PC-9 (cell line): ENCODE results near the gene IER2. TPM values are rescaled to one million over a fixed set of nuclear protein-coding genes. Genes with fewer than 3 reads are reported as not detected.

Source experiments
- BruUV-seq: library from RNA; stranded (reverse); fragments of 400-500 nt; replicated peaks from 2 replicates; lab custom pipeline; 2021; lab: Mats Ljungman, UMichigan
- CTCF ChIA-PET: fragments of 300-600 bp; sonication (Branson Sonifier 250); formaldehyde crosslinking; loops from one replicate; lab custom pipeline; 2022; ENCODE audit warnings: antibody characterized with exemption; lab: Charles Lee
- POLR2A ChIA-PET: fragments of 300-600 bp; sonication (Branson Sonifier 250); formaldehyde crosslinking; loops from one replicate; lab custom pipeline; 2022; ENCODE audit warnings: antibody characterized with exemption; ENCODE audit not compliant: unreplicated experiment; lab: Charles Lee
- DNase-seq, 2 experiments: peaks; one replicate each; pipeline versions ENCODE4 v3.0.0 to v3.0.0-alpha.2; 2015 to 2022; ENCODE audit warnings: mixed read lengths in 1 of 2
- H2AFZ ChIP-seq: fragments of 200-600 bp; sonication (generic); 2 replicates; pipeline ENCODE4 v1.8.1; 2017; ENCODE audit warnings: antibody characterized with exemption
- H3F3A ChIP-seq: fragments of 200-600 bp; sonication (generic); 2 replicates; pipeline ENCODE4 v1.8.1; 2017; ENCODE audit warnings: antibody characterized with exemption, mild to moderate bottlenecking, low read depth; ENCODE audit not compliant: insufficient read depth
- H3K27ac ChIP-seq: fragments of 200-600 bp; sonication (generic); 2 replicates; pipeline ENCODE4 v1.6.1; 2016; ENCODE audit warnings: mixed run types
- H3K27me3 ChIP-seq: fragments of 200-600 bp; sonication (generic); 2 replicates; pipeline ENCODE4 v1.6.1; 2016; ENCODE audit warnings: low read depth, mixed run types; ENCODE audit not compliant: insufficient read depth
- H3K36me3 ChIP-seq: fragments of 200-600 bp; sonication (generic); 2 replicates; pipeline ENCODE4 v1.6.1; 2016; ENCODE audit warnings: low read depth, mixed run types
- H3K4me1 ChIP-seq: fragments of 200-600 bp; sonication (generic); replicated peaks from 2 replicates; pipeline ENCODE4 v1.6.1; 2016; ENCODE audit warnings: mixed run types; ENCODE audit not compliant: insufficient read depth
- H3K4me2 ChIP-seq: fragments of 200-600 bp; sonication (generic); 2 replicates; pipeline ENCODE4 v1.6.1; 2017; ENCODE audit warnings: mixed run types
- H3K4me3 ChIP-seq: fragments of 200-600 bp; sonication (generic); 2 replicates; pipeline ENCODE4 v1.6.1; 2016; ENCODE audit warnings: mixed run types
- H3K79me2 ChIP-seq: fragments of 200-600 bp; sonication (generic); 2 replicates; pipeline ENCODE4 v1.6.1; 2017; ENCODE audit warnings: low read depth, mixed run types
- H3K9me2 ChIP-seq: fragments of 200-600 bp; sonication (generic); 2 replicates; pipeline ENCODE4 v1.8.1; 2017; ENCODE audit warnings: mild to moderate bottlenecking; ENCODE audit not compliant: insufficient read depth
- H3K9me3 ChIP-seq: fragments of 200-600 bp; sonication (generic); 2 replicates; pipeline ENCODE4 v1.8.1; 2016; ENCODE audit warnings: low read depth; ENCODE audit not compliant: insufficient read depth
- H4K20me1 ChIP-seq: fragments of 200-600 bp; sonication (generic); 2 replicates; pipeline ENCODE4 v1.8.1; 2017; ENCODE audit not compliant: insufficient read depth
- EZH2 ChIP-seq: fragments of 200-600 bp; sonication (generic); IDR thresholded peaks from 2 replicates; pipeline ENCODE4 v1.8.0; 2017; ENCODE audit warnings: antibody characterized with exemption, low read depth
- intact Hi-C: fragments of 100-400 bp; cut with micrococcal nuclease; formaldehyde crosslinking; loops from one replicate; pipeline ENCODE4 v1.10.0; 2022; ENCODE audit not compliant: unreplicated experiment
- total RNA-seq: library from RNA; stranded (reverse); gene quantifications from 2 replicates; pipeline ENCODE4 v1.2.3, GENCODE V29; 2021
- TF ChIP-seq, protein P1 (sequence below): fragments of 200-600 bp; sonication (generic); conservative IDR thresholded peaks from 2 replicates; pipeline ENCODE4 v1.6.1; 2017; ENCODE audit warnings: mixed run types, antibody characterized with exemption, mild to moderate bottlenecking, moderate library complexity

Gene IER2
- total RNA-seq, 1 experiment from 2014 or later, result 72.7 TPM

DNA sequence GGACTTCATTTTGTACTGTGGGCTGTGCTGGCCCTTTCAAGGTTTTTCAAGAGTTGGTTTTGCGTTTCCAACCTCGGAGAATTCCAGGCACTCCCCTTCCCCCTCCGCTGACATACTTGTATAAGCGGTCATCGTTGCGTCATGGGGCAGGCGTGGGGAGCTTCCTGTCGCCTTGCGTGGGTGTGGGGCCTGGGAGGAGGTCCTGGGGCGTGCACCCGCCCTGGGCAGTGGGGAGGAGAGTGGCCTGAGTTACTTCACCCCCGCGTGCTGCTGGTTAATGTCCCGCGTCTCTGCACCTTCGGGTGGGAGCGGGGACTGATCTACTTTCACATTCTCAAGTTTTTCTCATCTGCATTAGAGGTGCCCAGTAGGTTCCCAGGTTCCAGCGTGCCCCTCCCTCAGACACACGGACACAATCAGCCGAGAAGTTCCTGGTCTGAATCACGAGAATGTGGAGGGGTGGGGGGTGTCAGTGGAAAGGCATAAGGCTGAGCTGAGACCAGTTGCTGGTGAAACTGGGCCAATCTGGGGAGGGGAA lies 4.1 kb downstream of the IER2 start:
- Histone ChIP-seq H3K36me3 (peaks cover 15% of the 10 kb centered on the region), H3K79me2 (peaks cover 61% of the 10 kb centered on the region), H3K4me3 (peak overlapping the region; percentile 99), H3K4me2 (peak overlapping the region; percentile 99), H3K4me1 (peaks cover 14% of the 10 kb centered on the region), H2AFZ (no peak overlapping the region), H3K9me2 (no peaks in the 10 kb centered on the region), H4K20me1 (peaks cover 18% of the 10 kb centered on the region), H3K27ac (peak overlapping the region; percentile 98), H3K27me3 (no peaks in the 10 kb centered on the region), H3K9me3 (no peaks in the 10 kb centered on the region), H3F3A (peaks cover 47% of the 10 kb centered on the region)
- ChIA-PET POLR2A (interaction anchor here (2.2 kb wide), 1 partner anchor 13 kb away, joined by 19 read pairs; no protein-coding TSS in a partner anchor), CTCF (no interaction called here)
- peak; percentile 67 to 68 for DNase-seq
- no TSS peak for BruUV-seq
- TF ChIP-seq EZH2, result no peak
- TF ChIP-seq, protein P1, sequence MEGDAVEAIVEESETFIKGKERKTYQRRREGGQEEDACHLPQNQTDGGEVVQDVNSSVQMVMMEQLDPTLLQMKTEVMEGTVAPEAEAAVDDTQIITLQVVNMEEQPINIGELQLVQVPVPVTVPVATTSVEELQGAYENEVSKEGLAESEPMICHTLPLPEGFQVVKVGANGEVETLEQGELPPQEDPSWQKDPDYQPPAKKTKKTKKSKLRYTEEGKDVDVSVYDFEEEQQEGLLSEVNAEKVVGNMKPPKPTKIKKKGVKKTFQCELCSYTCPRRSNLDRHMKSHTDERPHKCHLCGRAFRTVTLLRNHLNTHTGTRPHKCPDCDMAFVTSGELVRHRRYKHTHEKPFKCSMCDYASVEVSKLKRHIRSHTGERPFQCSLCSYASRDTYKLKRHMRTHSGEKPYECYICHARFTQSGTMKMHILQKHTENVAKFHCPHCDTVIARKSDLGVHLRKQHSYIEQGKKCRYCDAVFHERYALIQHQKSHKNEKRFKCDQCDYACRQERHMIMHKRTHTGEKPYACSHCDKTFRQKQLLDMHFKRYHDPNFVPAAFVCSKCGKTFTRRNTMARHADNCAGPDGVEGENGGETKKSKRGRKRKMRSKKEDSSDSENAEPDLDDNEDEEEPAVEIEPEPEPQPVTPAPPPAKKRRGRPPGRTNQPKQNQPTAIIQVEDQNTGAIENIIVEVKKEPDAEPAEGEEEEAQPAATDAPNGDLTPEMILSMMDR, result no peak
- intact Hi-C loops, result loop anchor here (2.0 to 5.0 kb wide), 3 partner anchors 40 to 698 kb away; partner anchors contain the start of gene HOOK2

DNA sequence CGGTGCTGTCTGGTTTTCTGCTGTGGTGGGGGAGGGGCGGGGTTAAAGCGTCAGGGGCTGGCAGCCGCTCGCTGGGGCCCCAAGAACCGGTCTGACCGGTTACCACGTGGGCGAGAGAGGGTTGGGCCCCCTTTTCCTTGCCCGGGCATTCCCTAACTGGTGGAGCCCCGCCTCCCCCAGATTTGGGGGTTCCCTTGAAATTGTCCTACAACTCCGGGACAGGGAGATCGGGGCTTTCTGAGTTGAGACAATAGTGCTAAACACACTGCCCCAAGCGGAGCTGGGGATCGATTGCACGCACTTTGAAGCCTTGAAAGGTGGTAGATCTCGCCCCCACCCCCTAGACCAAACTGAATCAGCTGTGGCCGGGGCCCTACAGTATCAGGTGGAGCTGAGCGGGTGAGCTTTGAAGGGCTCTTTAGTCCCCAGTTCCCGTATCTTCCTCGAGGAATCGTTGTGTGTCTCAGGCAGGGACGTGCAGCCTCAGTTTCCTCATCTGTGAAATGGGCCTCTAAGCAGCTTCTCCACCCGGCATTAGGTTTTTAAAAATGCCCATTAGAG lies 4.8 kb downstream of the IER2 start:
- Histone ChIP-seq H3K27ac (peak overlapping the region; percentile 98), H4K20me1 (peaks cover 18% of the 10 kb centered on the region), H3K4me2 (peak overlapping the region; percentile 99), H3K79me2 (peaks cover 57% of the 10 kb centered on the region), H3K4me3 (peak overlapping the region; percentile 99), H3K27me3 (no peaks in the 10 kb centered on the region), H3F3A (peaks cover 45% of the 10 kb centered on the region), H2AFZ (no peak overlapping the region), H3K9me2 (no peaks in the 10 kb centered on the region), H3K36me3 (peaks cover 15% of the 10 kb centered on the region), H3K4me1 (peaks cover 15% of the 10 kb centered on the region), H3K9me3 (no peaks in the 10 kb centered on the region)
- TF ChIP-seq EZH2, result no peak
- TF ChIP-seq, protein P1, result peak; percentile 24; the same call in 1 of the 2 replicates
- peak; percentile 89 for DNase-seq
- POLR2A ChIA-PET, result interaction anchor here (0.5 to 2.2 kb wide), 4 partner anchors 9 to 673 kb away, joined by 3 to 19 read pairs (median 5); no protein-coding TSS in a partner anchor
- BruUV-seq, result no TSS peak
- CTCF ChIA-PET, result interaction anchor here (0.6 kb wide), 1 partner anchor 15 kb away, joined by 4 read pairs; no protein-coding TSS in a partner anchor
- intact Hi-C loops, result loop anchor here (1.0 to 5.0 kb wide), 6 partner anchors 8 to 697 kb away; partner anchors contain the start of gene HOOK2

DNA sequence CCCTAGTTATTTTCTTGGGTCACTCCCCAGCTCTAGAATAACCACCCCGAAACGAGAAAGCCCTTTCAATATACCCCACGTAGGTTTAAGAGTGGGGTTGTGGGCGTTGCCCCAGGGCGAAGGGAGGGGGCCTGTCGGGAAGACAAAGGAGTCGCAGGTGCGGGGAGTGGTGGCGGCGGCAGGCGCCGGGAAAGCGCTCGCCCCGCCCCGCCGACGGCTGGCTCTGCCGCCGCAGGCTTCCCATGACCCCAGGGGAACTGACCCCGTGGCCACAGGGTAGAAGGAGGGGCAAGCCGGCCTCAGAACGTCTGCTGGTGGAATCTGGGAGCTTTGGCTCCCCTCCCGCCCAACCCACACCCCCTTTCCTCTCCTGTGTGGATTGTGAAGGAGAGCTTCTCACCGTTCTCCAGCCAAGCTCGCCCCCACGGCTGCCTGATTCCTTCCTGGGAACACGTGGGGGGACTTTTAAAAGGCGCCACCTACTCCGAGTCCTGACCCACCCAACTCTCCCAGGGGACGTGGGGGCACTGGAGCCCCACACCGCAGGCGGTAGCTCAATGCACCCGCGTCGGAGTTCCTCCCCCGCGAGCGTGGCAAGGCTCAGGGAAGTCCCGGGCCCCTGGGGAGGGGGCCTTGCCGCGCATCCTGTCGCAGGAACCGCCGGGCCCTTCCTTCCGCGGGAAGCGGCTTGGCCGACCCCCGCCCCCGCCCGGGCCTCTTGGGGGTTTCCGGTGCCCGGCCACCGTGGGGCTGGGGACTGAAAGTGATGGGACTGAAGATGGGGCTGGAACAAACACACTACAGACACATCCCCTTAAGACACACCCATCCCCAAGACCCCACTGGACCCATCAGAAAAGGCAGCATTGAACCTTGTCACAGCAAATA lies 5.5 kb downstream of the IER2 start:
- peak overlapping the region; percentile 99 for H3K4me3 ChIP-seq
- peaks cover 54% of the 10 kb centered on the region for H3K79me2 ChIP-seq
- H2AFZ ChIP-seq, result no peak overlapping the region
- ChIA-PET POLR2A (interaction anchor here (0.5 to 2.2 kb wide), 5 partner anchors 9 to 673 kb away, joined by 3 to 19 read pairs (median 5); no protein-coding TSS in a partner anchor), CTCF (interaction anchor here (0.6 kb wide), 1 partner anchor 14 kb away, joined by 4 read pairs; no protein-coding TSS in a partner anchor)
- no peaks in the 10 kb centered on the region for H3K27me3 ChIP-seq
- TF ChIP-seq EZH2, result no peak
- TF ChIP-seq, protein P1, result no peak
- H3K27ac ChIP-seq, result peak overlapping the region; percentile 98
- no peaks in the 10 kb centered on the region for H3K9me2 ChIP-seq
- no peaks in the 10 kb centered on the region for H3K9me3 ChIP-seq
- no TSS peak for BruUV-seq
- peaks cover 18% of the 10 kb centered on the region for H4K20me1 ChIP-seq
- peak overlapping the region; percentile 99 for H3K4me2 ChIP-seq
- peaks cover 15% of the 10 kb centered on the region for H3K36me3 ChIP-seq
- peak; percentile 89 to 93 for DNase-seq
- intact Hi-C loops, result loop anchor here (1.0 to 5.0 kb wide), 4 partner anchors 8 to 103 kb away; no protein-coding TSS in a partner anchor
- H3F3A ChIP-seq, result peaks cover 51% of the 10 kb centered on the region
- H3K4me1 ChIP-seq, result peaks cover 22% of the 10 kb centered on the region
